Peyer's patch (tissue), 4 donors: Measurements from ENCODE around the gene WFDC1.

Experiments
- POLR2A ChIP-seq, 2 donors: fragments of 450-650 bp; IDR thresholded peaks; one replicate each; pipeline ENCODE4 v1.5.1; 2017; ENCODE audit warnings: antibody characterized with exemption in 2 of 2, mild to moderate bottlenecking in 2 of 2, moderate library complexity in 2 of 2
- TF ChIP-seq, protein P1 (sequence below), 6 experiments: fragments of 450-650 bp in 4 of 6; fragments of 200-600 bp in 2 of 6; sonication (generic) in 1 of 6; IDR thresholded peaks; one replicate each; pipeline ENCODE4 v1.5.1; 2017 to 2019; ENCODE audit warnings: antibody characterized with exemption in 6 of 6, mild to moderate bottlenecking in 3 of 6, moderate library complexity in 1 of 6

DNA sequence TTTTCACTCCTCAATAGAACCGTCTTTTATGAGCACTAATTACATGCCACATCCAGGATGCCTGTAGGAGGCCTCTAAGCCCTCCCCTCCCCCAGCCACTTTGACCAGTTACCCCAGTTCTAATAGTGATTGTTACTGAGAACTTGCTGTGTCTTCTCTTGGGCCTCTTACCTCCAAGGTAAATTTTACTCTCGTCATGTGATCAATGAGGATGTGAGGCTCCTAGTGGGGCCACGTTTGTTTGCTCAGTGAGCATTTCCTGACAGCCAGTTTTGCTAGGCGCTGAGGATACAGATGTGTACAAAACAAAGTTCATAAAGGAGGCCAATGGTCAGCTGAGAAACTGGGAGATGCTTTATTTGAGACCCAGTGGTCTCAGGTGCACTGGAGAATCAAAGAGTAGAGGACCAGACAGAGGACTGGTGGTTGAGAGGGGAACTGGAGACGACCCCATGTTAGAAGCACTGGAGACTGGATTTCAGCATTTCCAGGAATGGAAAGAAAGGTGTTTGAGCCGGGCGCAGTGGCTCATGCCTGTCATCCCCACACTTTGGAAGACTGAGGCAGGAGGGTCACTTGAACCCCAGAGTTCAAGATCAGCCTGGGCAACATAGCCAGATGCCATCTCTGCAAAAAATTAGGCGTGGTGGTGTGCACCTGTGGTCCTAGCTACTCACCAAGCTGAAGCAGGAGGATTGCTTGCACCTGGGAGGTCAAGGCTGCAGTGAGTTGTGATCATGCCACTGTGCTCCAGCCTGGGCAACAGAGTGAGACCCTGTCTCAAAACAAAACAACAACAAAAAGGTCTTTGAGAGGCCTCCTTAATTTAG, 76.3 kb downstream of the WFDC1 start:
- TF ChIP-seq, protein P1, sequence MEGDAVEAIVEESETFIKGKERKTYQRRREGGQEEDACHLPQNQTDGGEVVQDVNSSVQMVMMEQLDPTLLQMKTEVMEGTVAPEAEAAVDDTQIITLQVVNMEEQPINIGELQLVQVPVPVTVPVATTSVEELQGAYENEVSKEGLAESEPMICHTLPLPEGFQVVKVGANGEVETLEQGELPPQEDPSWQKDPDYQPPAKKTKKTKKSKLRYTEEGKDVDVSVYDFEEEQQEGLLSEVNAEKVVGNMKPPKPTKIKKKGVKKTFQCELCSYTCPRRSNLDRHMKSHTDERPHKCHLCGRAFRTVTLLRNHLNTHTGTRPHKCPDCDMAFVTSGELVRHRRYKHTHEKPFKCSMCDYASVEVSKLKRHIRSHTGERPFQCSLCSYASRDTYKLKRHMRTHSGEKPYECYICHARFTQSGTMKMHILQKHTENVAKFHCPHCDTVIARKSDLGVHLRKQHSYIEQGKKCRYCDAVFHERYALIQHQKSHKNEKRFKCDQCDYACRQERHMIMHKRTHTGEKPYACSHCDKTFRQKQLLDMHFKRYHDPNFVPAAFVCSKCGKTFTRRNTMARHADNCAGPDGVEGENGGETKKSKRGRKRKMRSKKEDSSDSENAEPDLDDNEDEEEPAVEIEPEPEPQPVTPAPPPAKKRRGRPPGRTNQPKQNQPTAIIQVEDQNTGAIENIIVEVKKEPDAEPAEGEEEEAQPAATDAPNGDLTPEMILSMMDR (IDR thresholded peaks at IDR 0.05): no peak
- no peak for TF ChIP-seq POLR2A (IDR thresholded peaks at IDR 0.05)
